ENCODE data around the gene SCAI. TPM values are rescaled to one million over a fixed set of nuclear protein-coding genes. Genes with fewer than 3 reads are reported as not detected.

Gene SCAI
- total and polyA plus RNA-seq, 9 of the 15 experiments (the other 6 are each of a cell fraction or from before 2014, with no cell fraction given) = 0.70 to 12.4 (median 4.2) TPM

- H3K4me1 ChIP-seq (replicated peaks in 1 of 2; ENCODE audit: control insufficient read depth in 2 of 2, insufficient read depth in 2 of 2, low read length in 2 of 2) = no peaks in the 10 kb centered on the region; a peak in 2 of 5 replicates
- no peak overlapping the region for H3K9ac ChIP-seq (ENCODE audit: insufficient read depth in 1 of 2, low read depth in 2 of 2, low read length in 2 of 2)
- TF ChIP-seq ZBTB8A (IDR thresholded peaks at IDR 0.05; ENCODE audit: partially characterized antibody) (no peak), E2F3 (CRISPR knock-in tag; IDR thresholded peaks at IDR 0.05) (no peak), ZBTB34 (CRISPR knock-in tag; IDR thresholded peaks at IDR 0.05) (no peak)
- TF ChIP-seq, protein P1, sequence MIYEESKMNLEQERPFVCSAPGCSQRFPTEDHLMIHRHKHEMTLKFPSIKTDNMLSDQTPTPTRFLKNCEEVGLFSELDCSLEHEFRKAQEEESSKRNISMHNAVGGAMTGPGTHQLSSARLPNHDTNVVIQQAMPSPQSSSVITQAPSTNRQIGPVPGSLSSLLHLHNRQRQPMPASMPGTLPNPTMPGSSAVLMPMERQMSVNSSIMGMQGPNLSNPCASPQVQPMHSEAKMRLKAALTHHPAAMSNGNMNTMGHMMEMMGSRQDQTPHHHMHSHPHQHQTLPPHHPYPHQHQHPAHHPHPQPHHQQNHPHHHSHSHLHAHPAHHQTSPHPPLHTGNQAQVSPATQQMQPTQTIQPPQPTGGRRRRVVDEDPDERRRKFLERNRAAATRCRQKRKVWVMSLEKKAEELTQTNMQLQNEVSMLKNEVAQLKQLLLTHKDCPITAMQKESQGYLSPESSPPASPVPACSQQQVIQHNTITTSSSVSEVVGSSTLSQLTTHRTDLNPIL (CRISPR knock-in tag; IDR thresholded peaks at IDR 0.05) = no peak
- FAIRE-seq (no peak), DNase-seq (ENCODE audit: extremely low read depth in 1 of 4, low spot score in 3 of 4) (no peak), ATAC-seq (no peak)
- H3K79me2 ChIP-seq (ENCODE audit: control insufficient read depth, insufficient read depth, low read length) = no peaks in the 10 kb centered on the region
- intact Hi-C loops (cut with micrococcal nuclease) (no loop called here), in situ Hi-C loops (cut with MboI) (no loop called here)
- no peaks in the 10 kb centered on the region for H3K9me3 ChIP-seq (replicated peaks; ENCODE audit: control insufficient read depth, insufficient read depth, low read depth, low read length)
- no TSS peak for BruUV-seq (replicated peaks)
- H3K4me2 ChIP-seq (ENCODE audit: insufficient read depth, low read length) = no peak overlapping the region
- H3K36me3 ChIP-seq (ENCODE audit: control insufficient read depth, insufficient read depth, low read length) = no peaks in the 10 kb centered on the region; the same call in 2 of the 3 replicates
- H4K20me1 ChIP-seq (replicated peaks; ENCODE audit: control insufficient read depth, insufficient read depth, low read length) = no peaks in the 10 kb centered on the region
- ChIA-PET POLR2A (interaction anchor here (0.6 to 0.7 kb wide), 2 partner anchors 26 to 142 kb away, joined by 3 to 4 read pairs; no protein-coding TSS in a partner anchor), CTCF (ENCODE audit: low intra/inter-chr PET ratio) (no interaction called here)
- H3K4me3 ChIP-seq = no peak overlapping the region
- no peaks in the 10 kb centered on the region for H3K27me3 ChIP-seq (ENCODE audit: control insufficient read depth in 2 of 2, insufficient read depth in 2 of 2, low read length in 2 of 2)
- 79% methylated on average over 3 of the region's 3 CpGs for WGBS (ENCODE audit: insufficient coverage, low coverage, missing lambda C conversion rate)
- H2AFZ ChIP-seq (ENCODE audit: low read depth, low read length) = no peak overlapping the region
- no peaks in the 10 kb centered on the region for H3K9me1 ChIP-seq (ENCODE audit: control insufficient read depth, insufficient read depth, low read length)
- H3K27ac ChIP-seq (ENCODE audit: extremely low read depth, low read depth, low read length) = no peak overlapping the region
Observed at GRCh38 chr9:125043148-125043547, 100.2 kb downstream of the SCAI start.

All from K562 (cell line).